ENCODE data around the gene CLEC16A.

CLEC16A gene

GRCh38 chr16:11105038-11105903, 160.9 kb downstream of the CLEC16A start:
- peak; percentile 85 for DNase-seq

GRCh38 chr16:11106726-11107125, 162.4 kb downstream of the CLEC16A start:
- DNase-seq = no peak

- no peak for DNase-seq
These were observed 163.6 kb downstream of the CLEC16A start for GRCh38 chr16:11107780-11108465.

GRCh38 chr16:11108466-11108805, 164.1 kb downstream of the CLEC16A start:
- DNase-seq = no peak

GRCh38 chr16:11109566-11109965, 165.2 kb downstream of the CLEC16A start:
- DNase-seq = no peak

- DNase-seq = no peak
These were observed 166.8 kb downstream of the CLEC16A start for GRCh38 chr16:11111150-11111549.

- DNase-seq = no peak
These were observed 167.7 kb downstream of the CLEC16A start for GRCh38 chr16:11111856-11112634.

- DNase-seq = no peak
These were observed 168.5 kb downstream of the CLEC16A start for GRCh38 chr16:11112723-11113348.

- peak; percentile 80 for DNase-seq
These were observed 170.2 kb downstream of the CLEC16A start for GRCh38 chr16:11114366-11115164.

GRCh38 chr16:11117576-11118211, 173.3 kb downstream of the CLEC16A start:
- no peak for DNase-seq

- no peak for DNase-seq
These were observed 174.1 kb downstream of the CLEC16A start for GRCh38 chr16:11118479-11118878.

GRCh38 chr16:11121083-11121608, 176.8 kb downstream of the CLEC16A start:
- DNase-seq = no peak

- DNase-seq = no peak
These were observed 177.7 kb downstream of the CLEC16A start for GRCh38 chr16:11121914-11122692.

- DNase-seq = no peak
These were observed 179.3 kb downstream of the CLEC16A start for GRCh38 chr16:11123666-11124065.

- DNase-seq = no peak
These were observed 181.6 kb downstream of the CLEC16A start for GRCh38 chr16:11125936-11126335.

GRCh38 chr16:11126399-11127054, 182.2 kb downstream of the CLEC16A start:
- DNase-seq = no peak

GRCh38 chr16:11127610-11128195, 183.3 kb downstream of the CLEC16A start:
- DNase-seq = no peak

- peak; percentile 47 for DNase-seq
These were observed 184.1 kb downstream of the CLEC16A start for GRCh38 chr16:11128211-11129141.
